IPS-18c (cell line): ENCODE data around the gene IL6ST.

Experiments used
- H3K4me3 ChIP-seq: 2 replicates; pipeline ENCODE4 v1.7.0; 2013; ENCODE audit warnings: low read depth, mild to moderate bottlenecking, low read length, moderate library complexity; ENCODE audit not compliant: insufficient read depth
- H3K9me3 ChIP-seq: one replicate; pipeline ENCODE4 v1.6.1; 2013; ENCODE audit warnings: mild to moderate bottlenecking, low read length, moderate library complexity; ENCODE audit not compliant: control insufficient read depth, insufficient read depth

Gene IL6ST

DNA sequence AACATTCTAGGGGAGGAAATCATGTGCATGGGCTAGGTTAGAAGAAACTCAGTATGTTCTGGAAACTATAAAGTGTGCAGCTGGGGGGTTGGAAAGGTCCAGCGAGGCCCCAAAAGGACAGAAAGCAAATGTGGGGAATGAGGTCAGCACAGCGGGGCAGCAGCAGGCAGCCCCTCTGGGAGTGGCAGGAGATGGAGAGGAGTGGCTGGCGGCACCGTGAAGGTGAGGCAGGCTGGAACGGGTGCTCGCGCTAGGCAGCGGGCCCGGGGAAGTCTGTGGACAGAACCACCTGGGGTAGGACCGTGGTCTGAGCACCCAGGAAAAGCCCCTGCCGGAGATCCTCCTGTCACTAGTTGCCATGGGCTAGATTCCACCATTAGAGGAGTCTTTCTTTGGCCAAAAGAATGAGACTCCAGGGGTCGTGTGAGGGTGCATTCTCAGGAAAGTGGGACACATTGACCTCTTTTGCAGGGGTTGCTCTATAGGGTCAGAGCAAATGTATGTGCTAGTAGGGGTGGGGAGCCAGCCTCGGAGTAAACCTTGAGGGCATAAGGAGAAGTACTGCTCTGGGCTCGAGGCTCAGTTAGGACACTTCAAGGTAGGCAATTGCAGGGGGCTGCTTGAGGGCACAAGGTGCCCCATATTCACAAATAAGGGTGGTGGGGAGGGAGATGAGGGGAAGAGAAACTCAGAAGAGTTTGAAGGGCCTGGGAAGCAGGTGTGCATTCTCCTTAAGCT, 61.2 kb downstream of the IL6ST start:
- no peak overlapping the region for H3K4me3 ChIP-seq

DNA sequence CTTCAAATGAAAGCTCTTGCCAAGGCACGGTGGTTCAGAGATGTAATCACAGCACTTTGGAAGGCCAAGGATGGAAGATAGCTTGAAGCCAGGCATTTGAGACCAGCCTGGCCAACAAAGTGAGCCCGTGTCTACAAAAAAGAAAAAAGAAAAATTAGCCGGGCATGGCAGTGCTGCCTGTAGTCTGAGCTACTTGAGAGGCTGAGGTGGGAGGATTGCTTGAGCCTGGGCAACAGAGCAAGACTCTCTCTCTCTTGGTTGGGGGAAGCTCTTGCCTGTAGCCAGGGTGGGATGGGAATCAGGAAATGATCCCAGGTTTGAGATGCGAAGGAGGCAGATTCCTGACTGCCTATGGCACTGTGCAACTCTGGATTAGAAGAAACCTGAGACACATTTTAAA, 62.1 kb downstream of the IL6ST start:
- no peak overlapping the region for H3K4me3 ChIP-seq
- no peaks in the 10 kb centered on the region for H3K9me3 ChIP-seq

More for the DNA sequence above, 61.2 kb downstream of the IL6ST start:
- no peaks in the 10 kb centered on the region for H3K9me3 ChIP-seq

DNA sequence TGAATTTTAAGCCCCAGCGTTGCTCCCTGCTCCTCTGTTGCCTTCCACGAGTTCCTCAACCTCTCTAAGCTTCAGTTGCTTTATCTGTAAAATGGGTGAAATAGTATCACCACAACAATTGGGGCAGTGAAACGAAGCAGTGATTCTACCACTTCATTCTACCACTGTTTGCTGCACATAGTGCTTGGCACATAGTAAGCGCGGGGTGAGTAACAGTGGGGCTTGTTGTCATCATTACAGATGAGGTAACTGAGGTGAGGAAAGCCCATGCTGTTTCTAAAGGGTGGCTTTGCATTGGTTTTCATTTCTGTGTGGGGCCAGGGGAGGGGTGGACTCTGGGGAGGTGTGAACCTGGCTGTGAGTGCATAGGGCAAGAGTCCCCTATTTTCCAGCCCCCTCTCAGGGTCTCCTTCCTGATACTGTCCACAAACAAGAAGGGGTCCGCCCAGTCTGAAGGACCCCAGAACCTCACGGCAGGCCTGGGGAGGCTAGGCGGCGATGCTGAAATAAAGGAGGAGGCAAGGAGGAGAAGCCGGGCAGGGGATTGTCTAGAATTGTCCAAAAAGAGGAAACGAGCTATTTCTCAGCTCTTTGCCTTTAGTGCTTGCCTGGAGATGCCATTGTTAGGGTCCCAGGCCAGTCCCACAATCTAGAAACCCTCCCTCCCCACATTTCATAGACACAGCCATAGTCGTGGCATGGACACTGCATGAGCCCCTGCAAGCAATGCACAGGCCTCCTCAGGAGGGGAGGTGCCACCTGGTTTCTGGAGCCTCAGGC, 65.6 kb downstream of the IL6ST start:
- Histone ChIP-seq H3K4me3 (no peak overlapping the region), H3K9me3 (no peaks in the 10 kb centered on the region)

DNA sequence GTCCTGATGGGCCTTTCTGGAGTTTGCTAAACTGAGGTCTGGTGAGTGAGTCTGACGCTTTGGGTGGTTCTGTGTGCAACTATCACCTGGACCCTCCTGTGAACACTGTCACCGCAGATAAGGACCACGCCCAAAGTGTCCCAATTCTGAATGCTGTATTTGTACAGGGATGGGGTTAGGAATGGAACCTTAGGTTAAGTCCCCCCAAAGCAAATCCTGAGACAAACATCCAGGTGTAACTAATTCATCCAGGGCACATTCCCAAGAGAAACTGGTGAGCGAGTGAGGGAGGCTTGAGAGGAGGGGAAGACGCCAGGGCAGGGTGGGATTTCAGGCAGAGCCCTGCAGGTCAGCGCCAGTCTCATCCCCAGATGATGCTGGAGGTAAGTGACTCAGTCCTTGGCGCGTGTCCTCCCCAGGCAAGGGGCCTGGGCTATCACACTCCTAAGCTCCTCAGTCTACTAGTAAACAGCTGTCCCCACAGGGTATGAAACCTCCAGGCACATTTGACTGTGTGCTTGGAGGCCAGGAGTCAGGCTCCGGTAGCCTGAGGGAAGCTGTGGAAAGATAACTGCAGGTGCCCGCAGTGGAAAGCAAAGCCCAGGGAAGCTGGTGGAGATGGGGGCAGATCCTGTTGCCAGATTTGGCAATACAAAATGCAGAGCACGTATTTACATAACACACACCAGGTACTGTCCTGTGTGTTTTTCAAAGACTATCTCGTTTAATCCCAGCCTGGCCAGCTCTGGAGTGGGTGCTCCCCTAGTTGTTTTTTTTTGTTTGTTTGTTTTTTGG, 66.7 kb downstream of the IL6ST start:
- H3K4me3 ChIP-seq = no peak overlapping the region
- no peaks in the 10 kb centered on the region for H3K9me3 ChIP-seq

DNA sequence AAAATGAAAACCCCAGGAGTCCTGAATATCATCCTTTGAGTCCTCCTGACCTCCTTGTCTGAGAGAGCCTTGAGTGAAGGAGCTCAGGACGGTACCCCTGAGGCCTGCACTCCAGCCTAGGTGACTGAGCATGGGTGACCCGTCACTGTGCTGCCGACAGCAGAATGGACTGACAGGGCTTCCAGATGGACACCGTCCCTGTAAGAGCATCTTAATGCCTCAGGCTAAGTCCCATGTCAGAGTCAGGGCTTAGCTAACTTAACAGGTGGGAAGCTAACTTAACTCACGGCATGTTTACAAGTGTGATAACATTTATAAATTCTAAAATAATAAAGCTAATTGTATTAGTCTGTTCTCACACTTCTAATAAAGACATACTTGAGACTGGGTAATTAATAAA, 68.3 kb downstream of the IL6ST start:
- Histone ChIP-seq H3K4me3 (no peak overlapping the region), H3K9me3 (no peaks in the 10 kb centered on the region)

DNA sequence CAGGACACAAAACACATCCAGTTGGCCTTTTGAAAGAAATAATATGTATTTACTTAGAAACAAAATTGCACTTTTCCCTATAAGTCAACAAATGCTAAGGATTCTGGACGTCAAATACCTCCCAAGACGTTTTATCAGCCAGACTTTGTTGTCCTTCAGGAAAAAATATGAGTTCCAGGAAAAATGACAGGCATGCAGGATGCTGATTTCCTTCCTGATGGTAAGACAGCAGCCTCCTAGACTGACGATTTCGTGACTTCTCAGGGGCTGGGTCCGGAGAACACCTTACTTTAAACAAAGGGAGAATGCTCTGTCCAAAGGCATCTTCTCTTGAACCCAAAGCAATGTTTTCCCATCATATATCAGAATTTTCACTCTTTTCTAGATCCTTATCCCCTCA, 69.1 kb downstream of the IL6ST start:
- no peaks in the 10 kb centered on the region for H3K9me3 ChIP-seq
- H3K4me3 ChIP-seq = no peak overlapping the region

DNA sequence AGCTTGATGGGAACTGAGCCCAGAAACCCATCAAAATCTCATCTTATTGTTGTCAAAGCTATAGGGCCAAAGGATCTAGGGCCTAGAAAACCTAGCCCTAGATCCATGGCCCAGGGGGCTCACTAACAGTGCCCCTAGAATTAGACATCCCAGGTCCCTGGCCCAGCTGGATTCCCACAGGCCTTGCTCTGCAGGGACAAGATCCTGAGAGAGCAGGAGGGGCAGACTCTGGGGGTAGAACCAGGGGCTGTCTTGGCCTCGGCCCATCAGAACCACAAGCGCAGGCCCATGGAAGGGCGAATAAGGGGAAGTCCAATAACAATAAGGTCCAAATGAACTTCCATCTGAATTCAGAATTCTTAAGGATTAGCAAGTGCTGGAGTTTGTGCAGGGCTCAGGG, 69.6 kb downstream of the IL6ST start:
- H3K4me3 ChIP-seq = no peak overlapping the region
- H3K9me3 ChIP-seq = no peaks in the 10 kb centered on the region

DNA sequence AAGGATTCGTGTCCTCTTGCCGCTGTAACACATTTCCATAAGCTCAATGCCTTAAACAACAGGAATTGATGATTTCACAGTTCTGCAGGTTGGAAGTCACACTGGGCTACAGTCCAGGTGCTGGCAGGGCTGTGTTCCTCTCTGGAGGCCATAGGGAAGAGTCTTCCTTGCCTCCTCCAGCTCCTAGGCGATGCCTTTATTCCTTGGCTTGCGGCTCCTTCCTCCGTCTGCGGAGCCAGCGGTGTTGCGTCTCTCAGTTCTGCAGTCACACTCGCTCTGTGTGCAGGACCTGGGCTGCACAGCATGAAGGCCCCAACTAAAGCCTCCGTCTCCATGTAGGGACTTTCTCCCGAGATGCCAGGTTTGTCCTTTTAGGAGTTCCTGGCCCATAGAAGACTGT, 70.0 kb downstream of the IL6ST start:
- no peaks in the 10 kb centered on the region for H3K9me3 ChIP-seq
- no peak overlapping the region for H3K4me3 ChIP-seq

DNA sequence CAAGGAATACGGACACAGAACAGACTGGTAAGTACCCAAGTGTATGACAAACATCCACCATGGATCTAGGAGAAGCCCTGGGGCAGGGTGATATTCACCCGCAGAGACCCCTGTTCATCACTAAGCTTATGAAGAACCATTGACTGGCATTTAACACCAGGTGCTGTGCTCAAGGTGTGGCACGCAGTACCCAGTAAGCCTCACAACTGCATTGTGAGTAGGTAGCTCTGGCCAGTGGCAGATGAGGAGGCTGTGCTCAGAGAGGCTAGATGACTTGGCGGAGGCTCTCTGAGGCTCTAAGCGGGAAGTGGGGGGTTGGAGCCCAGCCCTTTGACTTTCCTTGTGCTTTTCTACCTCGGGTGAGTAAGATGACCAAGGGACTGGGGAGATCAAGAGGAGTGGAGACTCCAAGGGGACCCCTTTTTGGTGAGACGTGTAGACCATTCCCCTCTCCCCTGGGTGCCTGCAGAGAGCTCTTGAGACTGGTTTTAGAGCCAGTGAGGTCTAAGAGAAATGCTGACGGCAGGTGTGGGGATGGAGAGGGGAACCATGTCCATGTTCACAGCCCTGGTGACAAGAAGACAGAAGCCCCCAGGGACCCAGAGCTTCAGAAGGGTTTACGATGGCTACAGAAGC, 70.8 kb downstream of the IL6ST start:
- Histone ChIP-seq H3K9me3 (no peaks in the 10 kb centered on the region), H3K4me3 (no peak overlapping the region)

DNA sequence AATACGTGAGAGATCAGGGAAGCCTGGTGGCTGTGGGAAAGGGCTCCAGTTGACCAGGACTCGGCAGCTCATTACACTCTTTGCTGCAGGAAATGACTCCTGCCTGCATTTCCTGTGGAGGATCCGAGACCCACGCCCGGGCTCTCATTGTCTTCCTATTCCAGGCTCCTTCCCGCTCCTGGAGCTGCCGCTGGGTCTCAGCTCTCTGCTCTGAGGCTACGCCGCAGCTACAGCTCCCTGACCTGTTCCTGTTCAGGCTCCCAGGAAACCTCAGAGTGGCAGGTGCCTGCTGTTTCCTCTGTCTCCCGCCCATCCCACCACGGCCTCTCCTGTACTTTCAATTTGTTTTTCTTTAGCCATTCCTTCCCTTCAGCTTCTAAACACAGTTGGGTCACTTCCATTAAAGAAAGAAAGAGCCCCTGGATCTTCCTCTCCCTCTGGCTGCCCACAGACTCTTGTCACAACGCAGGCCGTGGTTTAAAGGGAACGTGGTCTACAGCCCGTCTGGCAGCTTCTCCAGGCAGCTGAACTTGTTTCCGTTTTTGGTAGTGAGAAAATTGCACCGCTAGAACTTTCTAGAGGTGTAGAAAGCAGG, 71.5 kb downstream of the IL6ST start:
- Histone ChIP-seq H3K4me3 (no peak overlapping the region), H3K9me3 (no peaks in the 10 kb centered on the region)

DNA sequence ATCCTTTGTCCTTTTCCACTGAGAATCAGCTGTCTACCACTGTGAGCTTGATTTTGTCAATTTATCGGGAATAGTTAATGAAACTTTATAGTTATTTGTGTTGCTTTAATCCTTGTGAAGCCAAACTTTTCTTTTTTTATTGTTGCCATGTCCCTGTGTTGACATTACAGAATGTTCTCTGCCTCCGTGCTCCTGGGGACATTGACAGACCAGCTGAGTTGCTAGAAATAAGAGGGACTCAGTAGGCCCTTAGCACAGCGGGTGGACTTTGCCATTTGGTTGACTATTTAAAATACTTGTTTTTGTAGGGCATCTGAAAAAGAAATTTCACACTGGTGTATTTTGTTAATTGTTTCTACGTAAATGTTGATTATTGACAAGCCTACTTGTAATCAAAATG, 73.1 kb downstream of the IL6ST start:
- Histone ChIP-seq H3K9me3 (no peaks in the 10 kb centered on the region), H3K4me3 (no peak overlapping the region)

DNA sequence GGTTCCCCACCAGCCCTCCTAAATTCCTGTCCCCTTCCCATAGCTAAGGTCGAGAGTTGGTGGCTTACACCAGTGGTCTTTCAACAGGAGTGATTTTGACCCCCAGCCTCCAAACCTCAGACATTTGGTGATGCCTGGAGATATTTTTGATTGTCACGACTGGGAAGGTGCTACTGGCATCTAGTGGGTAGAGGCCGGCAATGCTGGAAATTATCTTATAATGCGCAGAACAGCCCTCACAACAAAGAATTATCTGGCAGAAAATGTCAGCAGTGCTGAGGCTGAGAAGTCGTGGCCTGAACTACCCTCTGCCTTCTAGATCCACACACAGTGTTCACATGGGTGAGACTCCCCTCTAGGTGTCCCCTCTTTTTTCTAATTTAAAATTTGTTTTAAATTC, 74.0 kb downstream of the IL6ST start:
- Histone ChIP-seq H3K9me3 (no peaks in the 10 kb centered on the region), H3K4me3 (no peak overlapping the region)

DNA sequence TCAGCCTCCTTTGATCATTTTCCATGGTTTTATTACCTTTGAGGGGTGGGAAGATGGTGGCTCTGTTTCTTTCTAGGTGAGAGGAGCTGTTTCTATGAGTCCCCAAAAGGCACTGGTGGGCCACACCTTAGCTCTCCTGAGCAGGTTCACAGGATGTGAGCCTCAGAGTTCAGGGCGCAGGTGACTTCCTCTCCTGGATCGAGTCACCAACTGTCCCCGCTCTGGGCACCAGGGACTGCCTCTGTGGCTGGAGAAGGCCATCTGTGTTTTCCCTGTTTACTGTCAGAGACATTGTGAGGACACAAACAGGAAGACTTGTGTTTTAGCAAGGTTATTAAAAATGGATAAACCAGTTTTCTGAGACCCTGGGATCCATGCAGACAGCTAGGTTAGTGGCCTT, 75.1 kb downstream of the IL6ST start:
- no peak overlapping the region for H3K4me3 ChIP-seq
- no peaks in the 10 kb centered on the region for H3K9me3 ChIP-seq

DNA sequence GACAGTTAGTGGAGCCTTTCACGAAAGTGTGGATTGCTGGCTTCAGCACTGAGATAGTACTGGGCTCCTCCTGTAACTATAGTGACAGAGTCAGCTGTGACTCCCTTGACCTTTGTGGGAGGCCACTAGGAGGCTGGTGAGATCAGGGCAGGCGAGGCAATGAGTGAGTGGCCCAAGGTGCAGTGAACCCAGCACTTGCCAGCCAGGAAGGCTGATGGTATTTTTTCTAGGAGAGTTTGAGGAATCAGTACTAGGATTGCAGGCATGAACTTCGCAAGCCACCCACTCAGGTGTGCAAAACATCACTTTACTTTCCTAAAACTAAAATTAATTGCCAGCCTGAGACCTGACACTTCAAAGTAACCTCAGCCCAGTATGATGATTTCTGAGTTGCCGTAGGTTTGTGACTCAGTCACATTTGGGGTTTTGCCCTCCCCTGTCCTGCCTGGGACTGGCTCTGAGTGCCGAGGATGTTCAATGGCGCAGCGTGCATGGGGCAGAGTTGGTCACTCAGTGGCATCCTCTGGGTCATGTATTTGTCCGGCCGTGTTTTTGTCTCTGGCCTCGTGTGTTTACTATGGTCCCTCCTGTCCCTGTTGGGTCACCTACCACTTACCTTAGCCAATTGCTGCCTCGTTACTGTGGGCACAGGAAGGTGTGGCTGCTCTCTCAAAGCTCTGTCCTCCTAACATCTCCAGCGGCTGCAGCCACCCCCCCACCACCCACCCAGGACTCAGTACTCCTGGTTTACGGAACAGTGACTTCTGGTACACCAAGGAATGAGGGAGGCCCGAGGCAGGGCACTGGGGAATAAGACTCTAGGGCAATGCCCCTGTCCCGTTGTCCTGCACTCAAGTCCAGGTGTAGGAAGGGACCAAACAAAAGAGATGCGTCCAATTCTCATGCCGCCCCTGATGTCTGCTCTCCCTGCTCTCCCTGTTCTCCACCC, 76.4 kb downstream of the IL6ST start:
- Histone ChIP-seq H3K4me3 (no peak overlapping the region), H3K9me3 (no peaks in the 10 kb centered on the region)

DNA sequence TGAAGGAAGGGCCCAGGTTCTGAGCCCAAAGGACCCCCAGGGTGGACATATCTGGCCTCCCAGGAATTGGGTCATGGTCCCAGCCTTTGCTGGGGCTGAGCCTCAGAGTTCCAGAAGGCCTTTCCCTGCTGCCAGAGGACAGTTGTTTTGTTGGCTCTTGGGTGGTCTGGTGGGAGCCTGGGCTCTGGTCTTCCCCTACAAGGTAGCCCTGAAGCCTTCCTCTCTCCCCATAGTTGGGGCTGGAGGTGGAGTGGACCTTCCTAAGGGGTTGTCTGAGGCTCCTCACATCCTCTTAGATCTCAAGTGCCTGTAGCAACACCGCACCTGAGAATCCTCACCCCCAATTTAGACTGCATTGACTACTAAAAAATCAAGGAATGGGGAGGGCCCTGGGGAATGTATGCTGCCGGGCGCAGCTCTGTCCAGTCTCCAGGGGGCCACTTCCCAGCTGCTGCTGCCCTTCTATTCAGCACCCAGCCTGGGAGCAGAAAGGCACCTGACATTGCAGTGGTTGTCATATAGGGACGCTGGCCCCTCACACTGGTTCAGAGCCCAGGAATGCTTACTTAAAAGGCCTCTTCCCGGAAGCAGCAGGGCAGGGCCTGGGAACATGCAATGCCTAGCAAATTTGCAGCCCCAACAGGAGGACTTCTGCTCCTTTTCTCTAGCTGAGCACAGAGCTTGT, 77.2 kb downstream of the IL6ST start:
- Histone ChIP-seq H3K9me3 (no peaks in the 10 kb centered on the region), H3K4me3 (no peak overlapping the region)

DNA sequence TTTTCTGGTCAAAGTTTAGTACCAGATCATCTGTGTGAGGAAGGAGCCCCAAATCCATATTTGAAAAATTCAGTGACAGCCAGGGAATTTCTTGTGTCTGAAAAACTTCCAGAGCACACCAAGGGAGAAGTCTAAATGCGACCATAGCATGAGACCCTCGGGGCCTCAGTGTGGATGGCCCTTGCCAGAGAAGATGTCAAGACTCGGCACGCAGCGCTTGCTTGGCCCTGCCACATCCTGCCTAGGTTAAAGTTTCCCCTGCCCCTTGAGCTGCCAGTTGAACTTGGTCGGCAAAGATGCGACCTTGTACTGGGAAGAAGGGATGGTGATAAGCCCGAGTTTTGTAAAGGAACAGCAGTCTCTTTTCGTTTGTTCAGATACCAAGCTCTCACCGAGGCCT, 77.8 kb downstream of the IL6ST start:
- Histone ChIP-seq H3K9me3 (no peaks in the 10 kb centered on the region), H3K4me3 (no peak overlapping the region)
